ENCODE measurements around the gene PIGS. TPM values are rescaled to one million over a fixed set of nuclear protein-coding genes. Genes with fewer than 3 reads are reported as not detected.

The PIGS gene
- total and polyA plus RNA-seq, 2 donors (not counting 1 experiment from before 2014, with no cell fraction given), result 53.7 to 68.4 TPM

- no peak overlapping the region for H3K9ac ChIP-seq (ENCODE audit: insufficient read depth, low read length)
- no peaks in the 10 kb centered on the region for H3K79me2 ChIP-seq (ENCODE audit: control insufficient read depth, insufficient read depth, low read length)
- H3K27ac ChIP-seq (ENCODE audit: insufficient read depth, low read length), result no peak overlapping the region
- H3K4me3 ChIP-seq (replicated peaks in 1 of 4; ENCODE audit: control extremely low read depth in 1 of 4, insufficient read depth in 1 of 4, low read depth in 3 of 4, low read length in 4 of 4), result no peak overlapping the region
- no peak for TF ChIP-seq CTCF (conservative IDR thresholded peaks at IDR 0.05 in 1 of 2, IDR thresholded peaks at IDR 0.05 in 1 of 2; ENCODE audit: low read depth in 1 of 2, low read length in 2 of 2)
- TF ChIP-seq EZH2 (IDR thresholded peaks at IDR 0.05; ENCODE audit: low read length, missing control alignments), result no peak
- no peaks in the 10 kb centered on the region for H3K9me3 ChIP-seq (ENCODE audit: control insufficient read depth, insufficient read depth, low read depth, low read length)
- H3K36me3 ChIP-seq (ENCODE audit: control insufficient read depth, insufficient read depth, low read length), result no peaks in the 10 kb centered on the region
- no peak for DNase-seq (ENCODE audit: low read depth in 2 of 2)
- no peaks in the 10 kb centered on the region for H3K4me1 ChIP-seq (ENCODE audit: control insufficient read depth, extremely low read depth, insufficient read depth, low read length)
- no peak overlapping the region for H2AFZ ChIP-seq (ENCODE audit: low read length)
- no peaks in the 10 kb centered on the region for H4K20me1 ChIP-seq (ENCODE audit: control insufficient read depth, extremely low read depth, insufficient read depth, low read length)
- H3K27me3 ChIP-seq (ENCODE audit: control insufficient read depth, insufficient read depth, low read length), result peaks cover 4% of the 10 kb centered on the region
- no peak overlapping the region for H3K4me2 ChIP-seq (ENCODE audit: extremely low read depth, insufficient read depth, low read length)
Observed at GRCh38 chr17:28528327-28529012, 42.9 kb downstream of the PIGS start.

- Histone ChIP-seq H3K9ac (ENCODE audit: insufficient read depth, low read length) (no peak overlapping the region), H3K27me3 (ENCODE audit: control insufficient read depth, insufficient read depth, low read length) (peaks cover 4% of the 10 kb centered on the region), H2AFZ (ENCODE audit: low read length) (no peak overlapping the region), H3K4me3 (replicated peaks in 1 of 4; ENCODE audit: control extremely low read depth in 1 of 4, insufficient read depth in 1 of 4, low read depth in 3 of 4, low read length in 4 of 4) (no peak overlapping the region), H3K36me3 (ENCODE audit: control insufficient read depth, insufficient read depth, low read length) (no peaks in the 10 kb centered on the region), H4K20me1 (ENCODE audit: control insufficient read depth, extremely low read depth, insufficient read depth, low read length) (no peaks in the 10 kb centered on the region), H3K4me1 (ENCODE audit: control insufficient read depth, extremely low read depth, insufficient read depth, low read length) (no peaks in the 10 kb centered on the region), H3K27ac (ENCODE audit: insufficient read depth, low read length) (no peak overlapping the region), H3K9me3 (ENCODE audit: control insufficient read depth, insufficient read depth, low read depth, low read length) (no peaks in the 10 kb centered on the region), H3K79me2 (ENCODE audit: control insufficient read depth, insufficient read depth, low read length) (no peaks in the 10 kb centered on the region), H3K4me2 (ENCODE audit: extremely low read depth, insufficient read depth, low read length) (no peak overlapping the region)
- no peak for TF ChIP-seq EZH2 (IDR thresholded peaks at IDR 0.05; ENCODE audit: low read length, missing control alignments)
- TF ChIP-seq CTCF (conservative IDR thresholded peaks at IDR 0.05 in 1 of 2, IDR thresholded peaks at IDR 0.05 in 1 of 2; ENCODE audit: low read depth in 1 of 2, low read length in 2 of 2), result no peak
- no peak for DNase-seq (ENCODE audit: low read depth in 2 of 2)
Observed at GRCh38 chr17:28527859-28528258, 43.5 kb downstream of the PIGS start.

- no peak for DNase-seq (ENCODE audit: low read depth in 2 of 2)
- no peaks in the 10 kb centered on the region for H4K20me1 ChIP-seq (ENCODE audit: control insufficient read depth, extremely low read depth, insufficient read depth, low read length)
- TF ChIP-seq CTCF (conservative IDR thresholded peaks at IDR 0.05 in 1 of 2, IDR thresholded peaks at IDR 0.05 in 1 of 2; ENCODE audit: low read depth in 1 of 2, low read length in 2 of 2) (no peak), EZH2 (IDR thresholded peaks at IDR 0.05; ENCODE audit: low read length, missing control alignments) (no peak)
- no peak overlapping the region for H3K4me3 ChIP-seq (replicated peaks in 1 of 4; ENCODE audit: control extremely low read depth in 1 of 4, insufficient read depth in 1 of 4, low read depth in 3 of 4, low read length in 4 of 4)
- H3K27me3 ChIP-seq (ENCODE audit: control insufficient read depth, insufficient read depth, low read length), result peaks cover 4% of the 10 kb centered on the region
- H3K4me2 ChIP-seq (ENCODE audit: extremely low read depth, insufficient read depth, low read length), result no peak overlapping the region
- H3K27ac ChIP-seq (ENCODE audit: insufficient read depth, low read length), result no peak overlapping the region
- no peaks in the 10 kb centered on the region for H3K9me3 ChIP-seq (ENCODE audit: control insufficient read depth, insufficient read depth, low read depth, low read length)
- H3K79me2 ChIP-seq (ENCODE audit: control insufficient read depth, insufficient read depth, low read length), result no peaks in the 10 kb centered on the region
- no peak overlapping the region for H2AFZ ChIP-seq (ENCODE audit: low read length)
- no peak overlapping the region for H3K9ac ChIP-seq (ENCODE audit: insufficient read depth, low read length)
- H3K36me3 ChIP-seq (ENCODE audit: control insufficient read depth, insufficient read depth, low read length), result no peaks in the 10 kb centered on the region
- H3K4me1 ChIP-seq (ENCODE audit: control insufficient read depth, extremely low read depth, insufficient read depth, low read length), result no peaks in the 10 kb centered on the region
Observed at GRCh38 chr17:28527181-28527681, 44.1 kb downstream of the PIGS start.
